Measurements from ENCODE around the gene COL1A1.

DNA sequence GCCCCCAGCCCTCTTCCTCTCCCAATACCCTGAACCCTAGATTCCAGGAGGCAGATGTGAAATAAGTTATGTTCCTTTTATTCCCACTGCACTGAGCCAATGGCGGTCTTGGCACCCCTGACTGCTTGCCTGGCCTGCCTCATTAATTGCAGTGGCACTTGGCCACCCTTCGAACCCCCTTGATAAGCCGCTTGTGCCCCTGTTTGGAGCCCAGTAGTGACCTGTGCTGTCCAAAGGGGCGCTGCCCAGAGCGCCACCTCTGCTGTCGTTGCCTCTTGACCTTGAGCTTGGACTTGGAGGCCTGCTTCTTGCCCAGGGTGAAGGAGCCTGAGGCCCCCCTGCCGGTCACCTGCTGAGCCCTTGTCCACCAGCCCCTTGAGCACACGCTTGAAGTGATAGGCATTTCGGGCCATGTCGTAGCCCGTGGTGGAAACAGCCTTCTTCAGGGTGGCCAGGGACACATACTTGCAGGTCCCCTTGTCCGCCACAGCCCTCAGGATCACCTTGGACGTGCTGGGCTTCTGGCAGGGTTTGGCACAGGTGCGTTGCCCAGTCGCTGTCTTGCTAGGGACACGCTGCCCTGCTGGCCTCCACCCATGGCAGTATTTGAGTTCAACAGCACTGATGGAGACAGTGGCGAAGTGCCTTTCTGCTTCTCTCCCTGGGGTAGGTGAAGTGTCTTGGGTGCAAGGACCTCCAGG, 29.9 kb downstream of the COL1A1 start:
- TF ChIP-seq CTCF (IDR thresholded peaks at IDR 0.05; ENCODE audit: poor library complexity), result no peak
- no peak for TF ChIP-seq EZH2 (IDR thresholded peaks at IDR 0.05; ENCODE audit: borderline replicate concordance)

Data from hepatocyte (in vitro differentiated cells).